HG02763 (cell line): ENCODE measurements around the gene HOXD13.
A peak's percentile ranks its signal among the peaks of the same experiment; 100 is the strongest.

Experiments used
- ATAC-seq: cut with Tn5 transposase; IDR thresholded peaks from one replicate; pipeline ENCODE4 v1.9.1; 2021; ENCODE audit warnings: mild to moderate bottlenecking, moderate library complexity; ENCODE audit not compliant: unreplicated experiment

The HOXD13 gene

GRCh38 chr2:176080540-176081375 is 11.8 kb upstream of the HOXD13 start:
- no peak for ATAC-seq

GRCh38 chr2:176081376-176081836 is 11.1 kb upstream of the HOXD13 start:
- no peak for ATAC-seq

- ATAC-seq, result no peak
Measured at GRCh38 chr2:176081837-176082524, 10.5 kb upstream of the HOXD13 start.

GRCh38 chr2:176082525-176082823 is 10.0 kb upstream of the HOXD13 start:
- ATAC-seq, result no peak

- ATAC-seq, result no peak
Measured at GRCh38 chr2:176082824-176083751, 9.4 kb upstream of the HOXD13 start.

- no peak for ATAC-seq
Measured at GRCh38 chr2:176083796-176084261, 8.7 kb upstream of the HOXD13 start, which contains the start of gene EVX2. EVX2 (minus strand) TSS chr2:176083962; CDS start chr2:176083776, 186 bp downstream.

- no peak for ATAC-seq
Measured at GRCh38 chr2:176084611-176085119, 7.9 kb upstream of the HOXD13 start.

GRCh38 chr2:176085120-176085788 is 7.3 kb upstream of the HOXD13 start:
- no peak for ATAC-seq

GRCh38 chr2:176085861-176086771 is 6.4 kb upstream of the HOXD13 start:
- no peak for ATAC-seq

- ATAC-seq, result no peak
Measured at GRCh38 chr2:176087330-176088047, 5.0 kb upstream of the HOXD13 start.

- peak; percentile 48 for ATAC-seq
Measured at GRCh38 chr2:176088048-176088936, 4.2 kb upstream of the HOXD13 start.

- ATAC-seq, result no peak
Measured at GRCh38 chr2:176088937-176089842, 3.3 kb upstream of the HOXD13 start.

GRCh38 chr2:176089843-176090395 is 2.6 kb upstream of the HOXD13 start:
- no peak for ATAC-seq

- no peak for ATAC-seq
Measured at GRCh38 chr2:176090862-176091261, 1.7 kb upstream of the HOXD13 start.

GRCh38 chr2:176091329-176092258 is 927 bp upstream of the HOXD13 start:
- ATAC-seq, result no peak
